HAP-1 (cell line): ENCODE results near the gene RERG.

ENCODE experiments used
- DNase-seq, 2 experiments: peaks; one replicate each; pipeline ENCODE4 v3.0.0-alpha.2; 2016 to 2020; ENCODE audit warnings: low spot score in 2 of 2
- H3K27me3 ChIP-seq: fragments of 250-450 bp; sonication (Bioruptor Pico); 2 replicates; pipeline ENCODE4 v1.5.1; 2020; ENCODE audit warnings: low read depth, mild to moderate bottlenecking, moderate library complexity
- H3K36me3 ChIP-seq: fragments of 250-450 bp; sonication (Bioruptor Pico); replicated peaks from 2 replicates; pipeline ENCODE4 v1.5.1; 2020; ENCODE audit warnings: mild to moderate bottlenecking
- H3K4me1 ChIP-seq: fragments of 250-450 bp; sonication (Bioruptor Pico); 2 replicates; pipeline ENCODE4 v1.5.1; 2020; ENCODE audit warnings: mild to moderate bottlenecking
- H3K4me3 ChIP-seq: fragments of 250-450 bp; sonication (Bioruptor Pico); 2 replicates; pipeline ENCODE4 v1.5.1; 2020; ENCODE audit warnings: mild to moderate bottlenecking, moderate library complexity
- H3K9me3 ChIP-seq: fragments of 250-450 bp; sonication (Bioruptor Pico); 2 replicates; pipeline ENCODE4 v1.5.1; 2020; ENCODE audit warnings: mild to moderate bottlenecking, moderate library complexity
- in situ Hi-C: fragments of 300-500 bp; cut with MboI; formaldehyde crosslinking; loops from 3 replicates; pipeline ENCODE4 v1.14.3; 2020; ENCODE audit warnings: low sequenced_read_pairs, inconsistent platforms, mixed read lengths

RERG gene

GRCh38 chr12:15163030-15163976 lies 57.9 kb downstream of the RERG start:
- no peaks in the 10 kb centered on the region for H3K27me3 ChIP-seq
- H3K9me3 ChIP-seq = no peaks in the 10 kb centered on the region
- no peaks in the 10 kb centered on the region for H3K36me3 ChIP-seq
- no peaks in the 10 kb centered on the region for H3K4me1 ChIP-seq
- in situ Hi-C loops = no loop called here
- H3K4me3 ChIP-seq = no peak overlapping the region
- no peak for DNase-seq

DNA sequence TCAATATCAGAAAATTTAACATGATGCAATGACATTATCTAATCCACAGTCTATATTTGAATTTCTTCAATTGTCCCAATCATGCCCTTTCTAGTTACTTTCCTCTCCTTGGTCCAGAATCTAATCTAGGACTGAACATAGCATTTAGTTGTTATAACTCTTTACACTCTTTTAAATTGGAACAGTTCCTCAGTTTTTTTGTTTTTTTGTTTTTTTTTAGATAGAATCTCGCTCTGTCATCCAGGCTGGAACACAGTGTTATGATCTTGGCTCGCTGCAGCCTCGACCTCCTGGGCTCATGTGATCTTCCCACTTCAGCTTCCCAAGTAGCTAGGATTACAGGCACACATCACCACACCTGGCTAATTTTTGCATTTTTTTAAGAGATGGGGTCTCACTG lies 63.1 kb downstream of the RERG start:
- peaks cover 16% of the 10 kb centered on the region for H3K27me3 ChIP-seq
- H3K4me1 ChIP-seq = no peaks in the 10 kb centered on the region
- no peaks in the 10 kb centered on the region for H3K9me3 ChIP-seq
- in situ Hi-C loops = no loop called here
- no peak overlapping the region for H3K4me3 ChIP-seq
- H3K36me3 ChIP-seq = no peaks in the 10 kb centered on the region
- DNase-seq = no peak

DNA sequence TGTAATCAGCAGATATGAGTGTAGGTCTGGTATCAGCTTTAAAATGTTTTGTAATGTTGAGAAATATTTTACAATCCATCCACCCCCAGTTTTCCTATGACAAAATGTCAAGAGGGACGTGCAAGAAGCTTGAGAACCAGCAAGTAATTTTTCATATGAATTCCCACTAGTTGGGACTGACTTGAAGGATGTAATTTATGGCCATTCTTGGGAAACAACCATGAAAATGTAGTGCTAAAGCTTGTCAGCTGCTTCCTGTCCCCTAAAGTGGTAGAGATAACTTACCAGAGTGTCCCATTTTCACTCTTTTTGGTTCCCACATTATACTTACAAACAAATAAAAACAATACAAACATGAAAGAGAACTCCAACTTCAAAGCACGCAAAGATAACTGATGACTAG lies 63.9 kb downstream of the RERG start:
- in situ Hi-C loops = no loop called here
- H3K4me3 ChIP-seq = no peak overlapping the region
- no peaks in the 10 kb centered on the region for H3K9me3 ChIP-seq
- no peaks in the 10 kb centered on the region for H3K4me1 ChIP-seq
- peaks cover 23% of the 10 kb centered on the region for H3K27me3 ChIP-seq
- no peaks in the 10 kb centered on the region for H3K36me3 ChIP-seq
- no peak for DNase-seq

DNA sequence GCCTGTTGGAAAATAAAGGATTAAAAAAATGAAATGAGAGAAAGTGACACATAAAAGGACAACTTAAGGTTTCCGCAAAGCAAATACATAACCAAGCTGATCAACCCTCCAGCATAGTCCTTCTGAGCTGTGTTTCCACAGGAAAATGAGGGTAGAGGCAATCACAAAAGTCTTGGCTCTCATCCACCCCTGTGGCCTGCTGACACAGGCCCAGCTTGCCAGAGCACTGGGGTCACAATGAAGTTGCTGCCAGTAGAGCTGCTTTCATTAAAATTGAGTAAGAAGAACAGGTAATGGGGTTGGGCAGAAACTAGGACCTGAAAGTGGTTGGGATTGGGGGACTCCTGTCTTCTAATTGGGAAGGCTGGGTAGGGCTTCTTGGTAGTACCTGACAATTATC lies 65.9 kb downstream of the RERG start:
- in situ Hi-C loops = no loop called here
- Histone ChIP-seq H3K27me3 (peaks cover 30% of the 10 kb centered on the region), H3K4me3 (no peak overlapping the region), H3K36me3 (no peaks in the 10 kb centered on the region), H3K4me1 (no peaks in the 10 kb centered on the region), H3K9me3 (no peaks in the 10 kb centered on the region)
- no peak for DNase-seq

DNA sequence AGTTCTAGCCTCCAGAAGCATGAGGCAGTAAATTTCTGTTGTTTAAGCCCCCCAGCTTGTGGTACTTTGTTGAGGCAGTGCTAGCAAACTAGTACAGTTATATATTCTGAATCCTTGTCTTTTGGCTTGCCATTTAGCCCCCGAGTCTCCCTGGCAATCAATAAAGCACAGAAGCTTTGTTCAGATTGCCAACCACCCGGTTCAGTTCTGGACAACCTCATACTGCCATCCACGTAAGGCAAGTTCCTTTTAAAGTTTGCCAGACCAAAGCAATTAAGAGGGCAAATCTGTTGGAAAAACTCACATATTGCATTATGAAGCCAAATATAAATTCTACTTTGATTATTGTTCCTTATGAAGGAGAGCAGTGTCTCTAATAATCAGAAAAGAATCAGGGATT lies 67.1 kb downstream of the RERG start:
- peaks cover 30% of the 10 kb centered on the region for H3K27me3 ChIP-seq
- H3K9me3 ChIP-seq = no peaks in the 10 kb centered on the region
- DNase-seq = no peak
- H3K4me1 ChIP-seq = no peaks in the 10 kb centered on the region
- no peak overlapping the region for H3K4me3 ChIP-seq
- no peaks in the 10 kb centered on the region for H3K36me3 ChIP-seq
- in situ Hi-C loops = no loop called here

- in situ Hi-C loops = no loop called here
- Histone ChIP-seq H3K4me1 (no peaks in the 10 kb centered on the region), H3K9me3 (no peaks in the 10 kb centered on the region), H3K4me3 (no peak overlapping the region), H3K36me3 (no peaks in the 10 kb centered on the region), H3K27me3 (peaks cover 30% of the 10 kb centered on the region)
- no peak for DNase-seq
Measured at GRCh38 chr12:15152868-15153267, 68.3 kb downstream of the RERG start.

GRCh38 chr12:15152456-15152855 lies 68.8 kb downstream of the RERG start:
- Histone ChIP-seq H3K27me3 (peaks cover 30% of the 10 kb centered on the region), H3K36me3 (no peaks in the 10 kb centered on the region), H3K4me3 (no peak overlapping the region), H3K9me3 (no peaks in the 10 kb centered on the region), H3K4me1 (no peaks in the 10 kb centered on the region)
- no peak for DNase-seq
- in situ Hi-C loops = no loop called here

- DNase-seq = no peak
- in situ Hi-C loops = no loop called here
- H3K36me3 ChIP-seq = no peaks in the 10 kb centered on the region
- H3K27me3 ChIP-seq = peaks cover 30% of the 10 kb centered on the region
- H3K4me1 ChIP-seq = no peaks in the 10 kb centered on the region
- no peaks in the 10 kb centered on the region for H3K9me3 ChIP-seq
- no peak overlapping the region for H3K4me3 ChIP-seq
Measured at GRCh38 chr12:15151161-15152091, 69.8 kb downstream of the RERG start.

- in situ Hi-C loops = no loop called here
- Histone ChIP-seq H3K36me3 (no peaks in the 10 kb centered on the region), H3K27me3 (peaks cover under 1% of the 10 kb centered on the region; the same call in 1 of the 2 replicates), H3K4me1 (no peaks in the 10 kb centered on the region), H3K4me3 (no peak overlapping the region), H3K9me3 (no peaks in the 10 kb centered on the region)
- no peak for DNase-seq
Measured at GRCh38 chr12:15146585-15146984, 74.6 kb downstream of the RERG start.

- in situ Hi-C loops = no loop called here
- no peak for DNase-seq
- Histone ChIP-seq H3K36me3 (no peaks in the 10 kb centered on the region), H3K9me3 (no peaks in the 10 kb centered on the region), H3K4me1 (no peaks in the 10 kb centered on the region), H3K4me3 (no peak overlapping the region), H3K27me3 (no peaks in the 10 kb centered on the region)
Measured at GRCh38 chr12:15143467-15143866, 77.8 kb downstream of the RERG start.

GRCh38 chr12:15142711-15143110 lies 78.5 kb downstream of the RERG start:
- in situ Hi-C loops = no loop called here
- Histone ChIP-seq H3K9me3 (no peaks in the 10 kb centered on the region), H3K4me3 (no peak overlapping the region), H3K4me1 (no peaks in the 10 kb centered on the region), H3K36me3 (no peaks in the 10 kb centered on the region), H3K27me3 (no peaks in the 10 kb centered on the region)
- DNase-seq = no peak

DNA sequence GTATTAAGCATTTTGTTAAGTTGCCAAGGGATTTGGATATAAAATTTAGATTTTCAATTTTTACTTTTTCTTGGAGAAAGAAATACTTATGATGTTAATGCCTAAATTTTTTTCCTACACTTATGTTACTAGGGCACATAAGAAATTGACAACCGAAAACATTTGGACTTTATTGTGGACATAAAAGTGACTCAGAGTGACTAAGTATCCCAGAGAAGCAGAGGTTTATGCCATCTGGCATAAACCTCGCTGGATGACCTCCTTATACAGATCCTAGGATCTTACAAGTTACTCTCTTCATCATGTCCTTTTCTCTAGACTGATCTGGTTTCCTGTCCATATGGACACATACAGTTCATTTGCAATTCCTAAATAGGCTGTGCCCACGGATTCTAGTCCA lies 89.8 kb downstream of the RERG start:
- H3K4me3 ChIP-seq = no peak overlapping the region
- H3K36me3 ChIP-seq = no peaks in the 10 kb centered on the region
- H3K4me1 ChIP-seq = no peaks in the 10 kb centered on the region
- in situ Hi-C loops = no loop called here
- 0 out of 2 replicates have a peak, but pooled peaks cover 3% of the 10 kb centered on the region for H3K27me3 ChIP-seq
- H3K9me3 ChIP-seq = no peaks in the 10 kb centered on the region
- no peak for DNase-seq

DNA sequence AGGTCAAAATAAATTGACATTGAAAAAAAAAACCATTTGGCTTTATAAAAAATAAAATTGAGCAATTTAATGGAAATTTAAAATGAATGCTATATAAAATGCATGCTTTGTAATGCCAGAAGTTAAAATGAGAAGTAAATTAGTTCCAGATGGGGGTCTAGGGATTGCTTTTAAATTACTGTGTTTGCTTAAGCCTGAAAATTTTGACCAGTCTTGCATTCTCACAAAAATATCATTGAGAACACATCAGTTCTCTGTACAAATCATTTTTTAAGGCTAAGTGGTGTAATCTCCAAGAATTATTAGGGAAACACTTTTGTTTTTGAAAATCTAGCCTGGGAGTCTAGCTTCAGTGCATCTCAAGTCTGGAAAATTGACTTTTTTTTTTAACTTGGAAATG lies 90.7 kb downstream of the RERG start:
- in situ Hi-C loops = no loop called here
- Histone ChIP-seq H3K9me3 (no peaks in the 10 kb centered on the region), H3K36me3 (no peaks in the 10 kb centered on the region), H3K27me3 (no peaks in the 10 kb centered on the region), H3K4me3 (no peak overlapping the region), H3K4me1 (no peaks in the 10 kb centered on the region)
- DNase-seq = no peak

DNA sequence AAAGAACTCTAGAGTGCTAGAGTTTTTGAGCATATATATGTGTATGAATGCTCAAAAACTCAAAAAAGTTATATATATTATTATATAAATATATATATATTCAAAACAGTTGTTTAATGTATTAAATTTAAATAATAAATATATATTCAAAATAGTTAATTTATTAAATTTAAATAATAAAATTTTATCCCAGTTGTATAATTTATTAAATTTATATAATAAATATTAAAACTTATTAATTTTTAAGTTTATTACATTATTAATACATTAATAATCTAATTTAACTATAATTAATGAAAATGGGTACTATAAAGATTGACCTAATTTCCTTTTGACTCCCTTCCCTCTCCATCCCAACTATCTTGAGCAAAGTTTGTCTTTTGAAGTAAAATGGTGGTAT lies 97.8 kb downstream of the RERG start:
- DNase-seq = no peak
- no peaks in the 10 kb centered on the region for H3K27me3 ChIP-seq
- no peaks in the 10 kb centered on the region for H3K9me3 ChIP-seq
- no peaks in the 10 kb centered on the region for H3K4me1 ChIP-seq
- H3K4me3 ChIP-seq = no peak overlapping the region
- in situ Hi-C loops = no loop called here
- H3K36me3 ChIP-seq = no peaks in the 10 kb centered on the region
